Activated CD8-positive, alpha-beta memory T cell treated with anti-CD3 and anti-CD28 coated beads, Interleukin-2, amount 50 U/mL, for 1 hour (primary cell): Measurements from ENCODE around the gene PROZ.

Source experiments
- DNase-seq: peaks from one replicate; pipeline ENCODE4 v3.0.0-alpha.2; 2020; ENCODE audit errors: extremely low read depth

The PROZ gene

GRCh38 chr13:113120300-113121182, 37.9 kb upstream of the PROZ start:
- no peak for DNase-seq

GRCh38 chr13:113121183-113121927, 37.1 kb upstream of the PROZ start:
- no peak for DNase-seq

GRCh38 chr13:113121928-113122471, 36.4 kb upstream of the PROZ start:
- DNase-seq = no peak

- DNase-seq = no peak
Observed at GRCh38 chr13:113122550-113123225, 35.8 kb upstream of the PROZ start, which contains the start of gene F10. F10 (plus strand) TSS chr13:113122799; CDS start chr13:113122856, 57 bp downstream.

GRCh38 chr13:113123226-113124201, 34.9 kb upstream of the PROZ start:
- DNase-seq = no peak

GRCh38 chr13:113124211-113124970, 34.1 kb upstream of the PROZ start:
- no peak for DNase-seq

- DNase-seq = no peak
Observed at GRCh38 chr13:113125506-113126264, 32.8 kb upstream of the PROZ start.

GRCh38 chr13:113126265-113127150, 31.9 kb upstream of the PROZ start:
- no peak for DNase-seq

- no peak for DNase-seq
Observed at GRCh38 chr13:113129480-113129879, 29.0 kb upstream of the PROZ start.

GRCh38 chr13:113129921-113130750, 28.3 kb upstream of the PROZ start:
- DNase-seq = no peak

- no peak for DNase-seq
Observed at GRCh38 chr13:113135281-113135760, 23.1 kb upstream of the PROZ start.

GRCh38 chr13:113137691-113138298, 20.7 kb upstream of the PROZ start:
- DNase-seq = no peak

GRCh38 chr13:113138792-113139551, 19.5 kb upstream of the PROZ start:
- DNase-seq = no peak

GRCh38 chr13:113139577-113139976, 18.9 kb upstream of the PROZ start:
- no peak for DNase-seq

- no peak for DNase-seq
Observed at GRCh38 chr13:113140677-113141600, 17.5 kb upstream of the PROZ start.
